Uterus (tissue), 4 donors: ENCODE results near the gene CHRNA4. TPM values are rescaled to one million over a fixed set of nuclear protein-coding genes. Genes with fewer than 3 reads are reported as not detected.

Experiments used
- DNase-seq, 2 donors: peaks; one replicate each; pipeline ENCODE4 v3.0.0-alpha.2; 2019 to 2020
- H3K27ac ChIP-seq, 2 donors: fragments of 200-600 bp; sonication (generic); 1 replicate in 1 of 2; 2 replicates in 1 of 2; pipeline ENCODE4 v1.5.1; 2016 to 2018
- H3K27me3 ChIP-seq, 2 donors: fragments of 200-600 bp; sonication (generic); one replicate each; pipeline ENCODE4 v1.5.1; 2018 to 2019; ENCODE audit warnings: control low read depth in 1 of 2
- H3K36me3 ChIP-seq, 2 donors: fragments of 200-600 bp; sonication (generic); one replicate each; pipeline ENCODE4 v1.5.1; 2019; ENCODE audit warnings: control low read depth in 1 of 2
- H3K4me1 ChIP-seq, 2 donors: fragments of 200-600 bp; sonication (generic); one replicate each; pipeline ENCODE4 v1.5.1; 2018 to 2019; ENCODE audit warnings: control low read depth in 1 of 2
- H3K4me3 ChIP-seq, 2 donors: fragments of 200-600 bp; sonication (generic); 1 replicate in 1 of 2; 2 replicates in 1 of 2; pipeline ENCODE4 v1.5.1; 2018 to 2019; ENCODE audit warnings: mild to moderate bottlenecking in 1 of 2
- H3K9me3 ChIP-seq, 2 donors: fragments of 200-600 bp; sonication (generic); one replicate each; pipeline ENCODE4 v1.5.1; 2019; ENCODE audit warnings: control low read depth in 1 of 2
- CTCF ChIP-seq, 4 experiments: fragments of 200-600 bp in 2 of 4; fragments of 450-650 bp in 2 of 4; sonication (generic) in 2 of 4; IDR thresholded peaks; one replicate each; pipeline ENCODE4 v1.5.1; 2016 to 2019; ENCODE audit warnings: antibody characterized with exemption in 4 of 4, mild to moderate bottlenecking in 2 of 4, moderate library complexity in 1 of 4
- POLR2A ChIP-seq, 2 donors: fragments of 450-650 bp; IDR thresholded peaks; one replicate each; pipeline ENCODE4 v1.6.1; 2016; ENCODE audit warnings: antibody characterized with exemption in 2 of 2, mild to moderate bottlenecking in 1 of 2, moderate library complexity in 1 of 2
- intact Hi-C: fragments of 100-400 bp; cut with DNase I; formaldehyde crosslinking; loops from one replicate; pipeline ENCODE4 v1.15.1; 2023; ENCODE audit warnings: low total_unique reads
- total RNA-seq, 4 donors: library from RNA; depleted of rRNA in 3 of 4; stranded (reverse); fragments of >200 nt in 3 of 4; gene quantifications; one replicate each; pipeline versions ENCODE4 v1.1.0 to v1.2.4, GENCODE V29; 2014 to 2023
- donor health status: DM: yes; HTN: yes; CAD: no.

Gene CHRNA4
- total RNA-seq, 4 donors from 2014 or later = 0.21 to 1.5 TPM; not detected in 2

DNA sequence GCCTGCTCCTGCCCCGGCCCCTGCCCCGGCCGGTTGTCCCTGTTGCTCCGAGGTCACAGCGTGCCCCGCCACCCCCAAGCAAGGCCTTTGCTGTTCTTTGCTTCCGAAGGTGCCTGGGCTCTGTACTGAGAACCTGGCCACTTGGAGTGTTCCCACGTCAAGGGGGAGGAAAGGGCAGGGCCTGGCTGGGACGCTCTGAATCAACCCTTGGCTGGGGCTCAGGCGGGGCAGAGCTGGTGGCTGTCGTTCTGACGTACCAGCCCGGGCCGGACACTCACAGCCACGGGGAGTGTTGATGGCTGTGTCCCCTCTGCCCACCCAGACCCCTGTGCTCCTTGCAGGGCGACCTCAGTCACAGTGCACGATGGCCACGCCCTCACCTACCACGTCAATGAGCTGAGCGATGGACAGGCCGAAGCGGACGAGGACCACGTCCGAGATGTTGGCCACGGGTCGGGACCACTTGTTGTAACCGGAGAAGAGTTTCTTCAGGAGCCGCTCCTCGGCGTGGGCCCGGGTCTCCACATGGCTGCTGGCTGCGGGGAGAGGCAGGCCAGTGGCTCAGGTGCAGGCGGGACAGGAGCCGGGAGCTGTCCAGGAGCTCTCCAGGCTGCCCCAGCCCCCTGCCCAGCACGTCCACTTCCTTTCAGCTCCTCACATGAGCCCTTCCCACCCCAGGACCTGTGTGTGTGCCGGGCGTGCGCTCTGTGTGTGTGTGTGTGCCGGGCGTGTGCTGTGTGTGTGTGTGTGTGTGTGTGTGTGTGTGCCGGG, 1.8 kb downstream of the CHRNA4 start:
- Histone ChIP-seq H3K9me3 (no peaks in the 10 kb centered on the region), H3K27me3 (peaks cover 8 to 9% of the 10 kb centered on the region in 2 donors), H3K4me1 (peaks cover 0 to 6% of the 10 kb centered on the region in 2 donors), H3K36me3 (no peaks in the 10 kb centered on the region), H3K4me3 (no peak overlapping the region), H3K27ac (no peak overlapping the region)
- intact Hi-C loops = no loop called here
- DNase-seq = no peak
- TF ChIP-seq POLR2A (IDR thresholded peaks at IDR 0.05) (no peak), CTCF (IDR thresholded peaks at IDR 0.05) (no peak)

DNA sequence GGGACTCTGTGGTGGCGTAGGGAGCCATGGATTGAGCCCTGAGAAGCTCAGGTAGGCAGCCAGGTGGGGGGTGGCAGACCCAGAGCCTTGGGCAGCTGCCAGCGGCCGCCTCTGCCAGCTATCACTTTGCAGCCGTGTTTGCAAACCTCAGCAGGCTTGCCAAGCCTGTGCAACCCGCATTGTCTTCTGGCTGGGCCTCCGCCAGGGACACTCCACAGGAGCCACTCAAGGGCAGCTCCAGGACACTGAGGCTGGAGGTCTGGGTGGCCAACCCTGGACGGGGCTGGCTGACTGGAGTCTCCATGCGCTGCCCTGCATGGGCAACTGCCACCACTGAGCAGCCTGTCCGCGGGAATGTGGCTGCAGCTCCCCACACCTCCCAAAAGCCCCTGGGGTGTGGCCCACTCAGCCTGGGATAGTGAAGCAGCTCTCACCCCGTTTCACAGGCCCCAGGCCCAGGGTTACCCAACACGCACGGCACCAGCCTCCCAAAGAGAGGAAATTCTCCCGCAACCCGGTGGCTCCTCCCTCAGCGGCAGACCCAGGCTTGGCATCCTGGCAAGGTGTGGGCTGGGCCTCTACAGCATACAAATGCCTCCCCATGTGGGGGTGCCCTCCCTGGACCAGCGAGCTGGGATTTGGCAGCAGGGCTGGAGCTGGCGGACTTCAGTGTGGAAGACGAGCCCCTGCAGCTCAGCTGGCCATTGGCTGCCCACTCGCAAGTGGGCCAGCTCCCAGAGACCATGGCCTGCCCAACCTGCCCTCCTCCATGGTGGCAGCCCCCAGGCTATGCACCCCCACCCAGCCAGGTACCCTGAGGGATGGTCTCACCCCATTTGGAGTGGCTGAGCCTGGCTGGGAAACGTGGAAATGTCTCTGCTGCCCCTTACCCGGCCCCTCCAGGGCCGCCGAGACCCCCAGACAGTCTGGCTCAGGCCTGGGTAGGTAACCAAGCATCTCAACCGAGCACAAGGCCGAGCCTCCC, 2.9 kb downstream of the CHRNA4 start:
- DNase-seq = no peak
- intact Hi-C loops = no loop called here
- H3K27me3 ChIP-seq = peaks cover 8 to 9% of the 10 kb centered on the region in 2 donors
- H3K4me1 ChIP-seq = peaks cover 0 to 6% of the 10 kb centered on the region in 2 donors
- no peak overlapping the region for H3K4me3 ChIP-seq
- TF ChIP-seq CTCF (IDR thresholded peaks at IDR 0.05) = no peak
- no peak for TF ChIP-seq POLR2A (IDR thresholded peaks at IDR 0.05)
- H3K9me3 ChIP-seq = no peaks in the 10 kb centered on the region
- no peaks in the 10 kb centered on the region for H3K36me3 ChIP-seq
- H3K27ac ChIP-seq = no peak overlapping the region

GRCh38 chr20:63356931-63357879, 3.9 kb downstream of the CHRNA4 start:
- TF ChIP-seq CTCF (IDR thresholded peaks at IDR 0.05) (no peak), POLR2A (IDR thresholded peaks at IDR 0.05) (no peak)
- Histone ChIP-seq H3K36me3 (no peaks in the 10 kb centered on the region), H3K27ac (no peak overlapping the region), H3K9me3 (no peaks in the 10 kb centered on the region), H3K4me1 (peaks cover 0 to 6% of the 10 kb centered on the region in 2 donors), H3K4me3 (no peak overlapping the region), H3K27me3 (peaks cover 8 to 9% of the 10 kb centered on the region in 2 donors)
- DNase-seq = no peak
- intact Hi-C loops = no loop called here

DNA sequence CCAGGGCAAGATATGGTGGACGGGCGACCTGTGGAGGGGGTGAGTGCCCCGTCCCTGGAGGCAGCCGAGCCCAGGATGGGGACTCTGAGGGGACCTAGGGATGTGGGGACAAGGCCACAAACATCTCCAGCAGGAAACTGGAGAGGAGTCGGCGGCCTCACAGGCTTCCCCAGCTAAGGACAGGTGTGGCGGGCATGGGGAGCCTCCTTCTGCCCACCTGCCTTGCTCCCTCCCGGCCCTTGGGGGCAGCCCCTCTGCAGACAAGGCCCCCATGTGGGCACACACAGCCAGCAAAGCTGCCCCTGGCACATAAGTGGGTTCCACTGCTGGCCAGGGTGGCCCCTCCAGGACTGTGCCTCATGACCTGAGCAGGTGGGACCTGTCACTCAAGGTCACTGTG, 4.6 kb downstream of the CHRNA4 start:
- Histone ChIP-seq H3K4me1 (peaks cover 0 to 6% of the 10 kb centered on the region in 2 donors), H3K27me3 (peaks cover 8 to 9% of the 10 kb centered on the region in 2 donors), H3K4me3 (no peak overlapping the region), H3K9me3 (no peaks in the 10 kb centered on the region), H3K27ac (no peak overlapping the region), H3K36me3 (no peaks in the 10 kb centered on the region)
- intact Hi-C loops = no loop called here
- no peak for DNase-seq
- TF ChIP-seq CTCF (IDR thresholded peaks at IDR 0.05) = no peak
